ENCODE measurements around the gene OR8J3.

- TF ChIP-seq, protein P1, sequence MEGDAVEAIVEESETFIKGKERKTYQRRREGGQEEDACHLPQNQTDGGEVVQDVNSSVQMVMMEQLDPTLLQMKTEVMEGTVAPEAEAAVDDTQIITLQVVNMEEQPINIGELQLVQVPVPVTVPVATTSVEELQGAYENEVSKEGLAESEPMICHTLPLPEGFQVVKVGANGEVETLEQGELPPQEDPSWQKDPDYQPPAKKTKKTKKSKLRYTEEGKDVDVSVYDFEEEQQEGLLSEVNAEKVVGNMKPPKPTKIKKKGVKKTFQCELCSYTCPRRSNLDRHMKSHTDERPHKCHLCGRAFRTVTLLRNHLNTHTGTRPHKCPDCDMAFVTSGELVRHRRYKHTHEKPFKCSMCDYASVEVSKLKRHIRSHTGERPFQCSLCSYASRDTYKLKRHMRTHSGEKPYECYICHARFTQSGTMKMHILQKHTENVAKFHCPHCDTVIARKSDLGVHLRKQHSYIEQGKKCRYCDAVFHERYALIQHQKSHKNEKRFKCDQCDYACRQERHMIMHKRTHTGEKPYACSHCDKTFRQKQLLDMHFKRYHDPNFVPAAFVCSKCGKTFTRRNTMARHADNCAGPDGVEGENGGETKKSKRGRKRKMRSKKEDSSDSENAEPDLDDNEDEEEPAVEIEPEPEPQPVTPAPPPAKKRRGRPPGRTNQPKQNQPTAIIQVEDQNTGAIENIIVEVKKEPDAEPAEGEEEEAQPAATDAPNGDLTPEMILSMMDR (IDR thresholded peaks at IDR 0.05) = no peak
- no peak for TF ChIP-seq POLR2A (IDR thresholded peaks at IDR 0.05)
Observed at GRCh38 chr11:56176318-56176717, 36.3 kb upstream of the OR8J3 start, which contains the start of gene OR5J2.
